ENCODE results near the gene HLA-DQA1.
"Not testable (repeated sequence)": the region's sequence is repeated elsewhere in the genome, so short reads cannot be mapped to it uniquely, and the experiment has no call there.

GRCh38 chr6:32657819-32658218, 20.6 kb downstream of the HLA-DQA1 start:
- TF ChIP-seq, protein P1, sequence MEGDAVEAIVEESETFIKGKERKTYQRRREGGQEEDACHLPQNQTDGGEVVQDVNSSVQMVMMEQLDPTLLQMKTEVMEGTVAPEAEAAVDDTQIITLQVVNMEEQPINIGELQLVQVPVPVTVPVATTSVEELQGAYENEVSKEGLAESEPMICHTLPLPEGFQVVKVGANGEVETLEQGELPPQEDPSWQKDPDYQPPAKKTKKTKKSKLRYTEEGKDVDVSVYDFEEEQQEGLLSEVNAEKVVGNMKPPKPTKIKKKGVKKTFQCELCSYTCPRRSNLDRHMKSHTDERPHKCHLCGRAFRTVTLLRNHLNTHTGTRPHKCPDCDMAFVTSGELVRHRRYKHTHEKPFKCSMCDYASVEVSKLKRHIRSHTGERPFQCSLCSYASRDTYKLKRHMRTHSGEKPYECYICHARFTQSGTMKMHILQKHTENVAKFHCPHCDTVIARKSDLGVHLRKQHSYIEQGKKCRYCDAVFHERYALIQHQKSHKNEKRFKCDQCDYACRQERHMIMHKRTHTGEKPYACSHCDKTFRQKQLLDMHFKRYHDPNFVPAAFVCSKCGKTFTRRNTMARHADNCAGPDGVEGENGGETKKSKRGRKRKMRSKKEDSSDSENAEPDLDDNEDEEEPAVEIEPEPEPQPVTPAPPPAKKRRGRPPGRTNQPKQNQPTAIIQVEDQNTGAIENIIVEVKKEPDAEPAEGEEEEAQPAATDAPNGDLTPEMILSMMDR (conservative IDR thresholded peaks at IDR 0.05; ENCODE audit: low read length), result not testable (repeated sequence)
- TF ChIP-seq EZH2phosphoT487 (IDR thresholded peaks at IDR 0.05; ENCODE audit: borderline replicate concordance), result not testable (repeated sequence)
